Stimulated activated CD4-positive, alpha-beta T cell treated with anti-CD3 and anti-CD28 coated beads, TNF-alpha, amount 100 ng/mL, for 4 hours (primary cell): ENCODE data around the gene CSMD2.

Experiments used
- DNase-seq, 3 experiments: peaks; one replicate each; pipeline ENCODE4 v3.0.0-alpha.2; 2020; ENCODE audit warnings: low read depth in 3 of 3

Gene CSMD2

DNA sequence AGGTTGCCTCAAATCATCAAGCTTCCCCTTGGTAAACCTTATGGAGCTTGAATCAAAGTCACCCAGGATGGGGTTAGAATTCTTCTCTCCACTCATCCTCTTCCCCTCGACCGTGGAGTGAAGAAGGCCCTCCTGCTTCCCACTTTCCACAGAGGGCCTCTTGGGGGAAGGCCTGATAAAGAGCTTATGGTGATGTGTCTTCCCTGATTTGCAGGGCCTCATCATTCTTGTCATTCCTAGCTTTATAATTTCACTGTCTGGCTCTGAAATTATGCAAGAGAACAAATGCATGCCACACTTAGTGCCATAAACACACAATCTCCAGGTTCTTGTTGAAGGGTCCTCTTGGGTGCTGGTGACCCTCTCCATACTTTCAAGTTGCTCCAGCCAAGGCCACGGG, 199.9 kb downstream of the CSMD2 start:
- DNase-seq = no peak

GRCh38 chr1:33962061-33962460, 203.0 kb downstream of the CSMD2 start:
- DNase-seq = no peak

- DNase-seq = no peak
Observed at GRCh38 chr1:33960188-33960895, 204.7 kb downstream of the CSMD2 start.

DNA sequence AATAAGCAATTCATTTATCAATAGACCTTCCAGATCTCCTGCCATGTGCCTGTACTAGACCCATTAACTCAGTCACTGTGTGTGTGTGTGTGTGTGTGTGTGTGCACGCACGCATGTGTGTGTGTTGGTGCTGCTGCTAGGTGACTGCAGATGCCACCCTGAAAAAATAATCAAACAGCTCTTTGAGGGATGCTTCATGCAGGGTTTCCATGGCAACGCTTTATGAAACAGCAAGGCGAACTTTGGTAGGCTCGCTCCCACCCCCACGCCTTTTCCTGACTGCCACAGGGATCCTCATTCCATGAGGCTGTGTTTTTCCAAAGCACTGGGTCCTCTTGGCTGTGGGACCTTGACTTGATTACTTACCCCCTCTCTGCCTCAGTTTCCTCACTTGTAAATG, 207.2 kb downstream of the CSMD2 start:
- DNase-seq = no peak

- DNase-seq = no peak
Observed at GRCh38 chr1:33955096-33955495, 209.9 kb downstream of the CSMD2 start.

GRCh38 chr1:33949570-33949969, 215.5 kb downstream of the CSMD2 start:
- no peak for DNase-seq

GRCh38 chr1:33948291-33948690, 216.7 kb downstream of the CSMD2 start:
- DNase-seq = no peak

- DNase-seq = no peak
Observed at GRCh38 chr1:33946836-33947235, 218.2 kb downstream of the CSMD2 start.

GRCh38 chr1:33944846-33945245, 220.2 kb downstream of the CSMD2 start:
- no peak for DNase-seq

GRCh38 chr1:33943978-33944377, 221.1 kb downstream of the CSMD2 start:
- DNase-seq = no peak

DNA sequence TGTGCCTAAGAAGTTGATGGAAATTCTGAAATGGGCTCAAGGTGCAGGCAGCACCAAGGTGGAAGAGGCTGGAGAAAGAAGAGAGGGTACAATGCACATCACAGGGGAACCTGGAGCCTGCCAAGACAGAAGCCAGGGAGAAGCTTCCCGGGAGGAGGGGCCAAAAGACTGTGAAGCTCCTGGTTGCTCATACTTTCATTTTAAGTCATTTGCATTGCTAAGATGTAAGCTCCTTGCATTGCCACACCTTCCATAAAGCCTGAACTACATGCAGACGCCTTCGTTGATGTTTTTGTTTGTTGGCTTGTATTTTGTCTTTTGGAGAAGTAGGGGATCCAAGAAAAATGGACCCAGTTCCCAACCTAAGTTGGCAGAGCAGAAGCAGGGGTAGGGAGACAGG, 232.2 kb downstream of the CSMD2 start:
- DNase-seq = no peak

GRCh38 chr1:33931111-33931475, 233.9 kb downstream of the CSMD2 start:
- DNase-seq = no peak

DNA sequence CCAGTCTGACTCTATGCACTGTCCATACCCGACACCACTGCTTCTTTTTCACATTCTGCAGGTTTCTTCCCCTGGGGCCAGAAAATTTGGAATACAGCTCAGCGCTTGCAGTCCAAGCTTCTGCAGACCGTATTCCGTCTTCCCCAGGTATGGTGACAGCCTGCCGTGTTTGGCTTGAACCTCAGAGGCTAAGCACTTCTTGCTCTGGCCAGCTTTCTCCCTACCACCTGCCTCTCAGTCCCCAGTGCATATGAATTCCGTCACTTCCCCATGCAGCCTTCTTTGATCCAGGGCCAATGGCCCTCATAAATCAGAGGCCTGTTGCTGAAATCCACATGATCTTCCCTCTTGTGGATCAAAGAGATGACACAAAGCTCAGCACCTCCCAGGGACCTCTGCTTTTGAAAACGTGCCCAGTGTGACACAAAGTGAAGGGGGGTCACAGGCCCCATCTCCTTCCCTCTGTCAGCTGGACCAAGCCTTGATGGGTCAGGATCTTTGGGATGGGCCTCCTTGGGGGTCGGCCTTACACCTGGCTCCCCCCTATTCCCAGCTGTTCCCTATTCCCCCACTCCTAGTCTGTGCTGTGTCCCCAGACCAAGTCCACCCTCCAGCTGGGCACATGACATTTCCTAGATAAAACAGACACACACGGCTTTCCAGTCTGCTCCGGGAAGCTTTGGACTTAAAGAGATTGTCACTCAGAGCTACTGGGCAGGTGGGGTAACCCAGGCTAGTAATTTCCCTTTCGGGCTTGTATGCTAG, 234.5 kb downstream of the CSMD2 start:
- no peak for DNase-seq

DNA sequence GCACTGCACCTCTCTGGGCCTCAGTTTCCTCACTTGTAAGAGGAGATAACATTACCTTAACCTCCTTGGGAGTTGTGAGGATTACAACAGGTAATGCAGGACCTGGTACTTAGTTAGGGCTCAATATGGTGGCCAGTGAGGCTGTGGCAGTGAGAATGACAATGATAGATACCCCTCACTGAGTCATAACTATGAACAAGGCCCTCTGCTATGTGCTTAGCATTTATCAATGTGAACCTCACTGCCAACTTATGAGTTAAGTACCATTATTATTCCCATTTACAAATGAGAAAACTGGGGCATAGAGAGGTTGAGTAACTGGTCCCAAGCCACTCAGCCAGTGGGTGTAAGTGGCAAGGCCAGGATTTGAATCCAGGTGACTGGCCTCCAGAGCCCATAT, 236.8 kb downstream of the CSMD2 start:
- no peak for DNase-seq

GRCh38 chr1:33927721-33928120, 237.3 kb downstream of the CSMD2 start:
- no peak for DNase-seq

- no peak for DNase-seq
Observed at GRCh38 chr1:33925586-33925985, 239.4 kb downstream of the CSMD2 start.

- no peak for DNase-seq
Observed at GRCh38 chr1:33921281-33921680, 243.7 kb downstream of the CSMD2 start.

- no peak for DNase-seq
Observed at GRCh38 chr1:33918368-33918767, 246.7 kb downstream of the CSMD2 start.

DNA sequence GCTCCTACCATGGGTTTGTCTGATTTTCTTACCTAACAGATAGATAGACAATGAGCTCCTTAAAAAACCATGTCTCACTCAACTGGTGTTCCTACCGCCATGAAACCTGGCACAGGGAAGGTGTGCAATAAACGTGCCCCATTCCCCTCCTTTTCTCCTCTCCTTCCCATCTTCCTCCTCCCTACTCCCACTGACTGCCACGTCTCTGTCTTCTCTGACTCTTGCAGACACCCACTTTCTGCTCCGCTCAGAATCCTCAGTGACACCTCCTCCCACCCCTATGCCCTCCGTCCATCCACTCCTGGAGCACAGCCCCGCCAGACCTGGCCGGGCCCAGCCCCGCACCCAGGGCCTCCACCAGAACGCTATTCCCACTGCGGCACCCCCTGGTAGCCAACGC, 248.2 kb downstream of the CSMD2 start:
- DNase-seq = no peak

- no peak for DNase-seq
Observed at GRCh38 chr1:33914531-33914930, 250.5 kb downstream of the CSMD2 start.

- no peak for DNase-seq
Observed at GRCh38 chr1:33908324-33908956, 256.6 kb downstream of the CSMD2 start.

DNA sequence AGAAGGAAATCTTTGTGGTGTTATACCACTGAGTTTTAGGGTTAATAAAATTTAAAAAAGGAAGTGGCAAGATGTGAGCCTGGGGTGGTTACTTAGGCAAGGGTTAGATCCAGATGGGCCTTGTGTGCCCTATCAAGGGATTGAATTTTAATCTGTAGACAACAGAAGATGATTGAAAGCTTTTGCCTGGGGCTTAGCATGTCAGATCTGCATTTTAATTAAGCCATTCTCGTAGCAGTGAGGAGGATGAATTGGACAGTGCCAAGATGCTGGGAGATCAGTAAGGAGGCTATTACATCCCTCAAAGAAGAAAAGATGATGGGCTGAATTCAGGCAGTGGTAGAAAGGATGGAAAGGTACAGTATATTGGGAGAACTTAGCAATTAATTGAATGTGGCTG, 258.9 kb downstream of the CSMD2 start:
- no peak for DNase-seq

GRCh38 chr1:33905241-33905640, 259.8 kb downstream of the CSMD2 start:
- no peak for DNase-seq
